Aortic smooth muscle cell (primary cell): ENCODE measurements around the gene NOTCH4. TPM values are rescaled to one million over a fixed set of nuclear protein-coding genes. Genes with fewer than 3 reads are reported as not detected.

Source experiments
- total RNA-seq: library from RNA; depleted of rRNA; stranded (reverse); fragments of >200 nt; gene quantifications from 2 replicates; pipeline ENCODE4 v1.2.3, GENCODE V29; 2014

NOTCH4 gene
- 1.3 and 2.2 TPM in 2 replicates for total RNA-seq

DNA sequence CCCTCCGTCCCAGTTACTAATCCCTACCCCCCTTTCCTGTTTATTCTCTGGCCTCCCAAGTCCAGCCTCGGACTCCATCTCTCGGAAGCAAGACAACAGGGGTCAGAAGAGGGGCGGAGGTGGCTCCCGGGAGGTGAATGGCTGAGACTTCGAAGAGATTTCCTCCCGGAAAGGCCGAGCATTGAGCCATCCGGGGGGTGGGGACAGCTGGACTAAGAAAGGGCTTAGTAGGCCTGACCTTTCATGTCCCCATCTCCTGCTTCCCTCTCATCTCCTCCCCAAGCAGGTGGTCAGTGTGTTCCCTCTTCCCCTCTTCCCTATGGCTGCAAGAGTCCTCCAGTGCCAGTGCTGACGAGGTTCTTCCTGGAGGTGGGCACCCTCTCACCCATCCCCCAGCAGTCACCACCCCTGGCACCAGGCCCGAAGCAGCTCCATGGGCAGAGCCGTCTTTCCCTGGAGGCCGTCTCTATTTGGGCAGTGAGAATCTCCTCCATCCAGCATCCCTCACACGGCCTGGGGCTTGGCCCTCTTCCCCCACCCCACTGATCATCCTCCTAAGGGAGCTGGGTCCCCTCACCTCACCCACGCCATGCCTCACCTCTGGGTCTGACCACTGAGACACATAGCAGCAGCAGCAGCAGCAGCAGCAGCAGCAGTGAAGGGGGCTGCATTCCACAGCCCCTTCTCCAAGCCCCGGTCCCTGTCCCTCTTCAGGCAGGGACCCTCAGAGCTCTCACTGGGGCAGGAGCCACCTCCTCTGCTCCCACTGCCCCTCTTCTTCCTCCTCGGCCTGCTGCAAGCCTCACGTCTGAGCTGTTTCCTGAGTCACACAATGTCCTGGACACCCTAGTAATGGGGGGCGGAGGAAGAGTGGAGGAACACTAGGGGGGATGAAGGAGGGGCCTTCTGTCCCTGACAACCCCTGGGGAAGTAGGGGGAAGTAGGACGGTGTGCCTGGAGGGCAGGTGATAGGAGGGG lies at the start of gene NOTCH4:
Gene NOTCH4 (minus strand): TSS at position 810 of the 978 bp plus-strand sequence. CDS start 139 bp downstream, at position 671.

DNA sequence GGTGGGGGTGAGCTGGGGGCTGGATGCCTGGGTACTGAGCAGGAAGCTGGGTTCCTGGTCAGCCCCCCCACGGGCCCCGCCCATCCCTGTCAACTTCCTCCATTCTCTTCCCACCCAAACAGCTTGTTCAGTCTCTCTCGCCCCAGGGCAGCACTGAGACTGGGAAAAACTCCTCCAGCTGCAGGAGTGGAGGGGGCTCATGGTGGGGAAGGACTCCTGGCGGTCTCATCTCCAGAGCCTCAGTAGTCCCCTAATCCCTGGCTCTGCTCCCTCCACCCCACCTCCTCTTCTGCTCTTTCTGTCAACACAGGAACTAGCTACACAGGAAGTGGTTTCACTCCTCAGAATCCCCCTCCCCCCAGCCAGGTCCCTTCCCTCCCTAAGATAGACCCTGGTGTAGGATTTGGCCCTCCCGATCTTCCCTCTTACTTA lies 31.2 kb downstream of the NOTCH4 start, which contains the start of gene GPSM3:
Gene GPSM3 (minus strand): TSS at position 36 of the 432 bp plus-strand sequence. CDS start 130 bp downstream, outside the sequence.

DNA sequence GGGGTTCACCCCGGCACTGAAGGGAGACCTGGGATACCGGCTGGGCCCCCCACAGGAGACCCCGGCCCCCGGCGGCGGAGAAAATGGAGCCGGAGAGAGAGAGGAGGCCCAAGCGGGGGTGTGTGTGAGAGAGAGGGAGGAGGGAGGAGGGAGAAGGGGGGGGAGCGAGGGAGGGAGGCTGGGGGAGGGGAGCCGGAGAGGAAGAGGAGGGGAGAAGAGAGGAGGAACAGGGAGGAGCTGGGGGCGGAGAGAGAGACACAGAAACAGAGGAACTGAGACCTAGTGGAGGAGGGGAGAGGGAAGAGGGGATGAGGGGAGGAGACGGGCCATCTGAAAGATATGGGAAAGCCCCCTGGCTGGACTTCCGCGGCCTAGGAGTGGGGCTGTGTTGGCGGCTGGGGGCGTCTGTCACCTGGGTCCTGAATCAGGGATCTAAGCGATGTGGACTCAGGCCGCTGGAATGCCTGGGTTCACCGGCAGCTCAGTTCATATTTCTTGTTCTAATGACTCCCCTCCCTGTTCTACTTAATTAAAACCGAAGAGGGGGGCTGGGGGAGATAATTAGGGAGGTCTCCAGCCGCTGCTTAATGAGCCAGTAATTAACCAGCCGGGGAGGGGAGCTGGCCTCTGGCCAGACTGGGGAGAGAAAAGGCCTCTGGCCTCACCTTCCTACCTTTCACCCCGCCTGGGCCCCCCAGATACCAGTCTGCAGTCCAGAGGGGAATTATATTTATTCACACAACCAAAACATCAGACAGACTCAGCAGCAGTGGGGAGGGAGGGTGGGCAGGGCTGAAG lies 33.6 kb downstream of the NOTCH4 start, which contains the start of gene PBX2:
Gene PBX2 (minus strand): TSS at position 149 of the 798 bp plus-strand sequence. CDS start 287 bp downstream, outside the sequence.

DNA sequence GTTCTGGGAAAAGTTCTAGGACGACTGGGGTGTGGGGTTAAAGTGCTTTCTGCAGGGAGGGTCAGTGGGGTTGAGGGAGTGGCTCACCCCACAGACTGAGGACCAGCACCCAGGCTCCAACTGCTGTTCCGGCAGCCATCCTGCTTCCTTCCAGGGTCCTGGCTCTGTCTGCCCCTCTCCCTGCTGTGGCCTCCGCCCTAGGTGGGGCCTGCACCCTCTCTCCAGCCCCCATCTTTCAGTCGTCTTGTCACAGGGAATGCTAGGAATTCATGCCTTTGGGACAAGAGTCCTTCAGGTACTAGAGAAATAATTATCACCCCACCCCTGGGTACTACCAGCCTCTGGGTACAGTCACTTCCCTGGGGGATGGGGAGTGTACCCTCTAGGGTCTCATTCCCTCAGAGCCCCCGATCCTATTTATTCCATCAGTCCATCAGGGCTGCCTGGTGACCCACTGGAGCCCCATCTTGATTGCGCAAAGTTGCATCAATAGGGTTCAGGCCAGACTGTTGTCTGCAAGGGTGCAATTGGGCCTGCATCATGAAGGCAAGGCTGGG lies 39.7 kb downstream of the NOTCH4 start, which contains the start of gene AGER:
Gene AGER (minus strand): TSS at position 170 of the 557 bp plus-strand sequence. CDS start 31 bp downstream, at position 139.

DNA sequence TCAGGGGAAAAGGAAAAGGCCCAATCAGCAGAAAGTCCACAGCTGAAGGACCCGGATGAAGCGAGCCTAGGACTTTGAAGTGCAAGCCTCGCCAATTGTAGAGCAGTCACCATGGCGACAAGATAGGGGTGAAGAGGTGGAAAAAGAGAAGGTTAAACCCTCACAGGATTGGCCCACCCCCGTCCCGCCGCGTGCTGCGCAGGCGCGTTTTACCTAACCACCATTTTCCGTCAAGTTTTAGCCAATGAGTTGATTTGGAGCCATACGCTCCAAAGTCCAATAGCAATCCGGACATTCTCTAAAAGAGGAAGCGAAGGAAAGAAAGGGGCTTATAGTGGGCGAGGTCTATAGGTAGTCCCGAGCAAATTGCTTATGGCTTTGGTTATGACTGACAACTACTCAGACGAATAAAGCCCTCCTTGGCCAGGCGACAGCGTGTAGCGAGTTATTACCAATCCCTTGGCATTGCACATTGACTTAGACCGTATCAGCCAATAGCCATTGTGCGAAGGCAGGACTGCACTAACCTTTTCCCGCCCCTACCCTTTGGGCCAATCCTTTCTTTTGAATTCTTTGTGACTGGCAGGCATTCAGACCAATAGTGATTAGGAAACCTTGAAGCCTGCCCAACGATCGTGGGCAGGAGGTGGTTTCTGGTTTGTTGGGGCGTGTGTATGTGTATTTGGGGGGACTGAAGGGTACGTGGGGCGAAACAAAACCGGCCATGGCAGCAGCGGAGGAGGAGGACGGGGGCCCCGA lies 45.9 kb downstream of the NOTCH4 start, which contains the start of gene RNF5:
Gene RNF5 (plus strand): TSS at position 618 of the 759 bp plus-strand sequence. CDS start 107 bp downstream, at position 725.

DNA sequence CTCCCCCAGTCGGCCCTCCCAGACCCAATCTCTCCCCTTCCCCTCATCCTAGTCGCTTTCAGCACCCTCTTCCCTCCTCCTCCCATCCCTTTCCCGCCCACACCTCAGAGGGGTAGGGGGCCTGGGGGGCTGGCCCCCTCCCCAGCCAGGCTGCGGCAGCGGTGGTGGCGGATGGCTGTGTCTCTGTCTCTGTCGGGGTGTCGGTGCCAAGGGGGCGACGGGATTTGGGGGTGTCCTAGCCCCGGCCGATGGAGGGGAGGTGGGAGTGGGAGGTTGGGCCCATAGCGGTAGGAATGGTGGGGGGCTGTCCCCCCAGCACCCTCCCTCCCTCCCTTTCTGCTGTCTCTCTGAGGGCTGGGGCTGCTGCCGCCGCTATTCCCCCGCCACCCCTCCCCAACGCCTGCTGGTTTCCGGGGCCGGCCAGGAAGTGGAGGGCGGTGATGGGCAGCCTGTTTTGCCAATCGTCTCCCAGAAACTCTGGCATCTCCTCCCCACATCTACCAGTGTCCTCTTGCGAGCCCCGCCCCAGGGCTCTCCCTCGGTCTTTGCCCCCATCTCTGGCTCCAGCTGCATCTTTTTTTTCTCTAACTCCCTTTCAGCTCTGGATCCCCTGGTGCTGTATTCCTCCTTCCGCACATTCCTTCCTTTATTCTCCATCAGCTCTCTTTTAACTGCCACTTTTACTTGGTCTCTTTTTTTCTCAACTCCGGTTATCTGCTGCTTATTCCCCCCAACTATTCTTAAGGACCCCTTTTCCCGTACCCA lies 48.0 kb downstream of the NOTCH4 start, which contains the start of gene AGPAT1:
Gene AGPAT1 (minus strand): TSS at position 374 of the 765 bp plus-strand sequence. CDS start 4,588 bp downstream, outside the sequence.

DNA sequence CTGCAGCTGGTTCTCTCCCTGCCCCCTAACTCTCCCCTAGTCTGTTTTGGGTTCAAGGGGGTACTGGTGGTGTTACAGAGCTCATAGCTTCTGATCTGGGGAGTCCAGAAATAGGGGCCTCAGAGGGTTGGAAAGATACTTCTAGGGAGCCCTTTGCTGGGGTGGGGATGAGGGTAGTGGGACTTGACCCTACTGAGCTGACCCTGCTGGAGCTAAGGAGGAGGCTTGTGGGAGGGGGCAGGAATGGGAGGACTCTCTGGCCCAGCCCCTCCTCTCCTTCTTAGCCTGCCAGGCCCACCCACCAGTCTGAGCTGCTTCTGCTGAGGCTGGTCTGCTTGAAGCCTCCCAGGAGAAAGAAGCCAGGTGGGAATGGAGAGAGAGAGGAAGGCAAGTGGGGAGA lies 59.6 kb downstream of the NOTCH4 start, which contains the start of gene EGFL8:
Gene EGFL8 (plus strand): TSS at position 301 of the 400 bp plus-strand sequence. CDS start 1,571 bp downstream, outside the sequence.

DNA sequence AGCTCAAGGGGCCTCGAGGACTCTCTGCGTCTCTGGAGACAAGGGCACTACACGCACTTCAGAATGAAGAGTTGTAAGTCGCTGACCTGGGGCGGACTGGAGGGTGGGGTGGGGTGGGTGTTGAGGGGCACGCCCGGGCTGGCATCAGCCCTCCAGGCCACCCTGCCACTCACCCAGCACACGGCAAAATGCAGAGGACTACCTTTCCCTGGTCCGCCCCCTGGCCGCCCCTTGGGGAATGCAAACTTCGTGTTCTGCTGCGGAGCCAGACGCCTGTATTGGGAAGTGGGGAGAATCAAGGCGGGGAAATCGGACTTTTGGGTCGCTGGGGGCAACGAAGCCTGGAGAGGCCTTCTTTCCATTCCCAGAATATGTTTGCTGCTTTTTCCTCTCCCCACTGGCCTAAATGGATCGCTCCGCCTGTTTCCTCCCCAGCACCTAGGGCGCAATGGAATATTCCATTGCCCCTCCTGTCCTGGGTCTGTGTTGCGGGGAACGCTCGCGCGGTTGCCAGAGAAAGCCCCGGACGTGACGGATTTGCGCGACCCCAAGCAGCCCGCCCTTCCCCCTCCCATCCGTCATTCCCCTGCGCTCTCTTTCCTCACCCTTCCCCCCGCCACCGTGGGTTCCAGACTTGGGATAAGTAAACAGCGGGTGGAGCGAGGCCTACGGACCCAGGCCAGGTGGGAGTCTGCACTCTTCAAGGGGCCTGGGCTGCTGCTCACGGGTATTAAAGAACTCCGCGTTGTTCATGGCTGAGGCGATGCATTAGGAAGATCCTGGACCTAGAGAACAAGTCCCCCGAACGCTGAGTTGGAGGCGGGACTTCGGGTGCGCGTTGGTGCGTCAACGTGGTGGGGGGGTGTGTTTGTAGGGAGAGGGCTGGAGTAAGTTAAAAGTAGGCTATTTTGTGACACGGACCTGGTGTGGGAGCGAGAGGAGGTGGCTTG lies 70.0 kb downstream of the NOTCH4 start, which contains the start of gene PPT2:
Gene PPT2 (plus strand): TSS at position 578 of the 950 bp plus-strand sequence. CDS start 454 bp downstream, outside the sequence.

DNA sequence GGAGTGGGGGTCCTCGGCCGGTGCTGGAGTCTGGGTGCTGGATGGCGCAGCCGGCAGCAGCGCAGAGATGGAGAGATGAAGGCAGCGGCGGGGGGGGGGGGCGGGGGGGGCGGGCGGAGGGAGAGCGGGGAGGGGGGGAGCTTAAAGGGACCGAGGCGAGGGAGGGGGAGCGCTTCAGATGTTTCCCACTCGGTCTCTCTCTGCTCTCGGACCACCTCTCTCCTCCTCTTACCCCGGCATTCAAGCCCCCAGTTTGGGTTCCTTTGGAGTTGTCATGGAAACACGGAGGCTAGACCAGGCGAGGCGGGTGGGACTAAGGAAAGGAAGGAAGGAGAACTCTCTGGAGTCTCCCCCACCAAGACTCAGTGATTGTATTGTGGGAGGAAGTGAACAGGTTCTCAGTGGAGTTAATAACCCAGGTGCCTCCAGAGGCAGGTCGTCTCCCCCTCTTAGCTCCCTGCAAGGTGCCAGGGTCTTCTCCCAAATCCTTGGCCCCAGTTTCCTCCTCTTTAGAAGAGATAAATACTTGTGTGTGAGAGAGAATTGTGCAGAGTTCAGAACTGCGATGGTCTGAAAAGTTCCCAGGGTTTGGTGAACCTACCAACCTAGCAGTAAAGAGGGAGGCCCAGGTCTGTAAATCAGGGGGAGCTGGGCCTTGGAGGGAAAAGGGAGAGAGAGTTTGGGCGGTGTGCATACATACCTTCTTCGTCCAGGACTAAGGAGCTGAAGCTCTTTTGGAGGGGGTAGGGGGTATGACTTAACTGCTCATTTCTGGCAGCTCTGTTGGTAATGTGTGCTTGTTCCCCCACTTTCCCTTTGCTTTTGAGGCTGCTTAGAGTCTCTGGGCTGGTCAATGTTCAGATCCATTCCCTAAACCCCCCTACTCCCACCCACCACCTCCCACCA lies 71.8 kb downstream of the NOTCH4 start, which contains the start of gene PRRT1:
Gene PRRT1 (minus strand): TSS at position 77 of the 906 bp plus-strand sequence. CDS start 112 bp downstream, outside the sequence.

Other genes starting within 250 kb of the NOTCH4 start
- gene C4A, start 242.0 kb downstream of the NOTCH4 start, total RNA-seq: 5.7 and 5.8 TPM in 2 replicates
- 4.8 and 5.0 TPM in 2 replicates for gene C4B, start 209.3 kb downstream of the NOTCH4 start, total RNA-seq
- gene CYP21A2, start 185.7 kb downstream of the NOTCH4 start, total RNA-seq: under 0.01 and 0.62 TPM in 2 replicates
- gene TNXB, start 114.7 kb downstream of the NOTCH4 start, total RNA-seq: 33.9 and 58.7 TPM in 2 replicates
- 11.8 and 16.4 TPM in 2 replicates for gene ATF6B, start 95.8 kb downstream of the NOTCH4 start, total RNA-seq
- 5.5 and 5.9 TPM in 2 replicates for gene FKBPL, start 93.8 kb downstream of the NOTCH4 start, total RNA-seq
- 0.26 and 0.50 TPM in 2 replicates for gene PRRT1, start 72.1 kb downstream of the NOTCH4 start, total RNA-seq
- gene PPT2, start 69.9 kb downstream of the NOTCH4 start, total RNA-seq: 28.3 and 69.1 TPM in 2 replicates
- 1.2 TPM in 2 replicates for gene EGFL8, start 59.5 kb downstream of the NOTCH4 start, total RNA-seq
- 14.3 and 17.3 TPM in 2 replicates for gene AGPAT1, start 48.0 kb downstream of the NOTCH4 start, total RNA-seq
- 22.2 and 25.9 TPM in 2 replicates for gene RNF5, start 45.7 kb downstream of the NOTCH4 start, total RNA-seq
- 0.13 and 0.37 TPM in 2 replicates for gene AGER, start 39.8 kb downstream of the NOTCH4 start, total RNA-seq
- gene PBX2, start 33.9 kb downstream of the NOTCH4 start, total RNA-seq: 20.5 and 26.3 TPM in 2 replicates
- gene GPSM3, start 31.4 kb downstream of the NOTCH4 start, total RNA-seq: 0.92 and 1.1 TPM in 2 replicates
- gene TSBP1, start 147.8 kb upstream of the NOTCH4 start, total RNA-seq: not detected in 2 replicates
- not detected in 2 replicates for gene BTNL2, start 183.1 kb upstream of the NOTCH4 start, total RNA-seq
- gene HLA-DRA, start 215.8 kb upstream of the NOTCH4 start, total RNA-seq: 0.53 TPM in 1 of 2 replicates, not detected in the other